CD4-positive, alpha-beta T cell (primary cell): Measurements from ENCODE around the gene FKBP1A. TPM values are rescaled to one million over a fixed set of nuclear protein-coding genes. Genes with fewer than 3 reads are reported as not detected.

Source experiments
- ATAC-seq: fragments of 200-7000 bp; cut with Tn5 transposase; one replicate; pipeline ENCODE4 v1.10.0; 2022; ENCODE audit warnings: mild to moderate bottlenecking; ENCODE audit not compliant: poor library complexity
- CTCF ChIA-PET: fragments of 350-600 bp; sonication (Branson Sonifier 250); formaldehyde crosslinking; loops from one replicate; lab custom pipeline; 2021; ENCODE audit warnings: antibody characterized with exemption, inconsistent platforms; lab: Charles Lee
- POLR2A ChIA-PET: fragments of 350-600 bp; sonication (Branson Sonifier 250); formaldehyde crosslinking; loops from one replicate; lab custom pipeline; 2021; ENCODE audit warnings: antibody characterized with exemption, inconsistent platforms; lab: Charles Lee
- DNase-seq, 14 experiments: peaks; one replicate each; pipeline ENCODE4 v3.0.0-alpha.2; 2013 to 2020; ENCODE audit warnings: mixed read lengths in 2 of 14
- H3K27ac ChIP-seq, 2 donors: one replicate each; pipeline versions ENCODE4 v1.5.1 to v1.7.0; 2013; ENCODE audit warnings: low read length in 2 of 2, low read depth in 1 of 2, mild to moderate bottlenecking in 1 of 2
- H3K27me3 ChIP-seq, 2 experiments: 1 replicate in 1 of 2; 2 replicates in 1 of 2; pipeline versions ENCODE4 v1.6.1 to v1.7.0; 2013; ENCODE audit warnings: low read length in 2 of 2, control low read depth in 1 of 2, mild to moderate bottlenecking in 1 of 2, moderate library complexity in 1 of 2; ENCODE audit not compliant: insufficient read depth in 2 of 2, control insufficient read depth in 1 of 2
- H3K36me3 ChIP-seq: one replicate; pipeline ENCODE4 v1.6.1; 2013; ENCODE audit warnings: low read length, control low read depth; ENCODE audit not compliant: insufficient read depth
- H3K4me1 ChIP-seq: one replicate; pipeline ENCODE4 v1.6.1; 2013; ENCODE audit warnings: low read length, control low read depth; ENCODE audit not compliant: insufficient read depth
- H3K4me3 ChIP-seq: one replicate; pipeline ENCODE4 v1.5.1; 2013; ENCODE audit warnings: mild to moderate bottlenecking, low read length, moderate library complexity
- H3K9me3 ChIP-seq, 2 experiments: 1 replicate in 1 of 2; 2 replicates in 1 of 2; pipeline versions ENCODE4 v1.6.1 to v1.7.0; 2013; ENCODE audit warnings: low read length in 2 of 2, mild to moderate bottlenecking in 2 of 2, control low read depth in 1 of 2, moderate library complexity in 1 of 2; ENCODE audit not compliant: control insufficient read depth in 1 of 2, insufficient read depth in 1 of 2
- H3K27ac Mint-ChIP-seq: one replicate; pipeline ENCODE4 v1.8.0; 2020; ENCODE audit warnings: mixed read lengths
- H3K27me3 Mint-ChIP-seq: one replicate; pipeline ENCODE4 v1.8.0; 2021; ENCODE audit warnings: mixed read lengths
- H3K36me3 Mint-ChIP-seq: one replicate; pipeline ENCODE4 v1.8.0; 2021; ENCODE audit warnings: low read depth, mixed read lengths
- H3K4me1 Mint-ChIP-seq: one replicate; pipeline ENCODE4 v1.8.0; 2021; ENCODE audit warnings: low read depth, mixed read lengths
- H3K4me3 Mint-ChIP-seq: one replicate; pipeline ENCODE4 v1.8.0; 2020; ENCODE audit warnings: mild to moderate bottlenecking, mixed read lengths
- H3K9me3 Mint-ChIP-seq: one replicate; pipeline ENCODE4 v1.8.0; 2020; ENCODE audit warnings: mixed read lengths
- CTCF ChIP-seq: fragments of 200-600 bp; IDR thresholded peaks from one replicate; pipeline ENCODE4 v1.8.0; 2022; ENCODE audit warnings: antibody characterized with exemption, mild to moderate bottlenecking
- intact Hi-C, 2 experiments: fragments of 100-400 bp; cut with DNase I in 1 of 2; cut with micrococcal nuclease in 1 of 2; formaldehyde crosslinking; loops; one replicate each; pipeline versions ENCODE4 v1.15.1 to v1.9.0; 2023 to 2025; cut with DNase I, micrococcal nuclease
- total RNA-seq, 174 experiments: library from RNA in 2 of 174; stranded (reverse) in 2 of 174; gene quantifications; one replicate each; pipeline ENCODE4 v1.2.3 and lab custom pipeline; 2021 to 2026

Gene FKBP1A
- total RNA-seq, 2 experiments from 2014 or later: 43.3 to 45.4 TPM

- H3K4me1 Mint-ChIP-seq: peaks cover 22% of the 10 kb centered on the region
- intact Hi-C loops: loop anchor here (2.0 to 10.0 kb wide), 3 partner anchors 61 to 209 kb away; partner anchors contain the start of genes NSFL1C (in 1 of the 2), PSMF1 (in 1 of the 2) and SNPH (in 1 of the 2)
- DNase-seq (peak in 2 of 14 experiments; percentile 1 to 17), ATAC-seq (no peak)
- TF ChIP-seq CTCF: no peak
- no peaks in the 10 kb centered on the region for H3K9me3 ChIP-seq
- H3K9me3 Mint-ChIP-seq: no peaks in the 10 kb centered on the region
- no peaks in the 10 kb centered on the region for H3K27me3 Mint-ChIP-seq
- peak overlapping the region; percentile 95 for H3K4me3 ChIP-seq
- H3K27me3 ChIP-seq: no peaks in the 10 kb centered on the region
- no peak overlapping the region for H3K27ac Mint-ChIP-seq
- POLR2A ChIA-PET: interaction anchor here (0.7 to 1.7 kb wide), 9 partner anchors 40 to 140 kb away, joined by 3 to 11 read pairs (median 5); partner anchors contain the start of genes FKBP1A and NSFL1C
- H3K36me3 Mint-ChIP-seq: peaks cover 16% of the 10 kb centered on the region
- H3K4me1 ChIP-seq: peaks cover 60% of the 10 kb centered on the region
- CTCF ChIA-PET: interaction anchor here (0.7 to 2.2 kb wide), 3 partner anchors 10 to 140 kb away, joined by 3 to 7 read pairs (median 3); partner anchors contain the start of gene NSFL1C
- no peak overlapping the region for H3K4me3 Mint-ChIP-seq
- peaks cover 7% of the 10 kb centered on the region for H3K36me3 ChIP-seq
- peak overlapping the region; percentile 95 to 98 for H3K27ac ChIP-seq
Observed at GRCh38 chr20:1326031-1326930, 66.6 kb downstream of the FKBP1A start.

GRCh38 chr20:1325173-1326030 lies 67.5 kb downstream of the FKBP1A start:
- TF ChIP-seq CTCF: peak; percentile 13
- POLR2A ChIA-PET: interaction anchor here (0.7 to 1.7 kb wide), 8 partner anchors 39 to 141 kb away, joined by 3 to 11 read pairs (median 6); partner anchors contain the start of genes FKBP1A and NSFL1C
- no peak overlapping the region for H3K4me3 Mint-ChIP-seq
- Histone ChIP-seq H3K36me3 (no peaks in the 10 kb centered on the region), H3K27ac (peak overlapping the region; percentile 95 to 98), H3K4me1 (peaks cover 55% of the 10 kb centered on the region), H3K9me3 (no peaks in the 10 kb centered on the region), H3K4me3 (peak overlapping the region; percentile 95), H3K27me3 (no peaks in the 10 kb centered on the region)
- intact Hi-C loops: loop anchor here (1.0 to 10.0 kb wide), 8 partner anchors 61 to 208 kb away; partner anchors contain the start of genes NSFL1C (in 2 of the 2), FKBP1A (in 1 of the 2), PSMF1 (in 1 of the 2) and SNPH (in 1 of the 2)
- H3K27ac Mint-ChIP-seq: no peak overlapping the region
- H3K4me1 Mint-ChIP-seq: peaks cover 13% of the 10 kb centered on the region
- DNase-seq (peak; percentile 98 to 100 (median 99)), ATAC-seq (peak; percentile 84)
- H3K9me3 Mint-ChIP-seq: no peaks in the 10 kb centered on the region
- H3K27me3 Mint-ChIP-seq: no peaks in the 10 kb centered on the region
- CTCF ChIA-PET: interaction anchor here (0.7 to 2.2 kb wide), 4 partner anchors 11 to 142 kb away, joined by 3 to 7 read pairs (median 4); partner anchors contain the start of gene NSFL1C
- peaks cover 10% of the 10 kb centered on the region for H3K36me3 Mint-ChIP-seq
